Activated CD8-positive, alpha-beta memory T cell treated with anti-CD3 and anti-CD28 coated beads for 4 hours (primary cell): ENCODE measurements around the gene ATIC.
"Not testable (repeated sequence)": the region's sequence is repeated elsewhere in the genome, so short reads cannot be mapped to it uniquely, and the experiment has no call there.

Source experiments
- DNase-seq, 2 donors: peaks; one replicate each; pipeline ENCODE4 v3.0.0-alpha.2; 2020; ENCODE audit warnings: low read depth in 2 of 2

Gene ATIC

DNA sequence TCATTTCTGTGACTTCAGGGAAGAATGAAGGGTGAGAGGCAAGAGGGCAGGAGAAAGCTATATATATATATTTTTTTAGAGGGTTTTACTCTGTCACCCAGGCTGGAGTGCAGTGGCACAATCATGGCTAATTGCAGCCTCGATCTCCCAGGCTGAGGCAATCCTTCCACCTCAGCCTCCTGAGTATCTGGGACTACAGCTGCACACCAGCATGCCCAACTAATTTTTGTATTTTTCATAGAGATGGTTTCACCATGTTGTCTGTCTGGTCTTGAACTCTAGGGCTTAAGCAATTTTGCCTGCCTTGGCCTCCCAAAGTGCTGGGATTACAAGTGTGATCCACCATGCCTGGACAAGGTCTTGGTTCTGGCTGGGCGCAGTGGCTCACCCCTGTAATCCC, 3.4 kb downstream of the ATIC start:
- no peak for DNase-seq

- no peak for DNase-seq
Observed at GRCh38 chr2:215316336-215316735, 4.5 kb downstream of the ATIC start.

DNA sequence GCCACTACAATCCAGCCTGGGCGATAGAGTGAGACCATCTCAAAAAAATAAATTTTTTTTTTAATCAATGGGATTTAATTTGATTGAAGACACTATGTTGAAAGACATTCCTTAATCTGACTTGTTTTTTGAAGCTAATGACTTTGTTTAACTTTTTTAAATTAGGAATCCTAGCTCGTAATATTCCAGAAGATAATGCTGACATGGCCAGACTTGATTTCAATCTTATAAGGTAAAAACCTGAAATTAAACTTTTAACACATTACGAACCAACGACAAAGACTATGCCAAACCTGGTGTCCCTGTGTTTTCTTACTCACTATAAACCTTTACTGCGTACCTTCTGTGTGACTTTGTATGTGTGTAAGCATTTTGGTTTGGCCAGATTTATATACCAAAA, 7.6 kb downstream of the ATIC start:
- no peak for DNase-seq

DNA sequence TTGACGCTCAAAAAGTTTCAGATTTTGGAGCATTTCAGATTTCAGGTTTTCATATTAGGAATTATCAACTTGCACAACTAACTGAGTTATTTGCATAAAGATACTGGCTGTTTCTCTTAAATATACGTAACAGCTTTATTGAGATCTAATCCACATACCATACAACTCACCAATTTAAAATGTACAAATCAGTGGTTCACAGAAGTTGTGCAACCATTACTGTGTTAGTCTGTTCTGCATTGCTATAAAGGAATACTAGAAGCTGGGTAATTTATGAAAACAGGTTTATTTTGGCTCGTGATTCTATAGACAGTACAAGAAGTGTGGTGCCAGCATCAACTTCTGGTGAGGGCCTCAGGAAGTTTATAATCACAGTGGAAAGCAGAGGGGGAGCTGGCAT, 8.2 kb downstream of the ATIC start:
- no peak for DNase-seq

DNA sequence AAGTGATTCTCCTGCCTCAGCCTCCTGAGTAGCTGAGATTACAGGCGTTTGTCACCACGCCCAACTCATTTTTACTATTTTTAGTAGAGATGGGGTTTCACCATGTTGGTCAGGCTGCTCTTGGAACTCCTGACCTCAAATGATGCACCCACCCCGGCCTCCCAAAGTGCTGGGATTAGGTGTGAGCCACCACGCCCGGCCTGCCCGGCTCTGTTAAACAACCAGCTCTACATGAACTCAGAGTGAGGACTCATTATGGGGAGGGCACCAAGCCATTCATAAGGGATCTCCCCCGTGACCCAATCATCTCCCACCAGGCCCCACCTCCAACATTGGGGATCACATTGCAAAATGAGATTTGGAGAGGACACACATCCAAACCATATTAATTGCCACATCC, 8.8 kb downstream of the ATIC start:
- no peak for DNase-seq

GRCh38 chr2:215324811-215325210, 13.0 kb downstream of the ATIC start:
- no peak for DNase-seq

GRCh38 chr2:215328066-215328465, 16.2 kb downstream of the ATIC start:
- no peak for DNase-seq

DNA sequence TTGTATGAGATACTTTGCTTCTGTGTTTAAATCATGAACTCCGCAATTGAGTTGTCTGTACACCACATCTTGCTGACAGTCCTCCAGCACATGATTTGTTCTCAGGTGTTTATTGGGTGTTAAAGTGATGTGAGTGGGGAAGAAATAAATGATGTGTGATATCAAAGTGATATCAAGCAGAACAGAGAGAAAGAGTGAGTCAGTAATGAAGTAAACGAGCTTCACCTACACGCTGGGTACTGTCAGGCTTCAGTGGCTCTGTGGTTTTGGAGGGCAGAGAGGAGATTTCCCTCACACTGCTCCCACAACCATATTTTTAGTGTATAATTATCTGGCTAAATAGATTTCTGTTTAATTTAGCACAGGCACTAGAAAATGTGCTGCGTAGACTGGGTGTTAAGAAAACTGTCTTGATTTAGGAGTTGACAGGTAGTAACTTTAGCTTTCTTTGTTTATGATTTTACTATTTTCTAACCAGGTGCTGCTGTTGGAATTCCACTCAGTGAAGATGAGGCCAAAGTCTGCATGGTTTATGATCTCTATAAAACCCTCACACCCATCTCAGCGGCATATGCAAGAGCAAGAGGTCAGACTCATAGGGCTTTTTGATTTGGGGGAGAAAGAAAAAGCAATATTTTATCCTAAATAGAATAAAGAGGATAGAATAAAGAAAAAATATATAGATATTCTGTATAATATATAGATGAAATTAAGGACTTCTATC, 21.2 kb downstream of the ATIC start:
- DNase-seq = no peak

- no peak for DNase-seq
Observed at GRCh38 chr2:215338883-215339679, 27.2 kb downstream of the ATIC start.

- no peak for DNase-seq
Observed at GRCh38 chr2:215347878-215348277, 36.0 kb downstream of the ATIC start.

GRCh38 chr2:215352602-215353001, 40.7 kb downstream of the ATIC start:
- DNase-seq = no peak

GRCh38 chr2:215354771-215355695, 43.2 kb downstream of the ATIC start:
- no peak for DNase-seq

DNA sequence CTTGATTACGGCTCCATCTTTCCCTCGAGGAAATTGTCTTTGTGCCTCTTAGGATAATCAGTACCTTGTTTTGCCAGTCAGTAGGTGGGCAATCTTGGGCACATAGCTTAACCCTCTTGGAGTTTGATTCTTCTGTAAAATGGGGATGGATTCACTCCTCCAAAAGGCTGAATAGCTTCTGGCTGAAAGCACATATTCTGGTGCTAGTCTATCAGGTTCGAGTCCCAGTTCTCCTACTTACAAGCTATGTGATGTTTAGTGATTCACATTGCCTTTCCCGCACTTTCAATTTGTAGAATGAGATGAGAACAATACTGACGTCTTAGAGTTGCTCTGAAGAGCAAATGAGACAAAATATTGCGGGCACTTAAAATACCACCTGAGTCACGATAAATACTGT, 43.9 kb downstream of the ATIC start:
- no peak for DNase-seq

GRCh38 chr2:215356334-215356947, 44.6 kb downstream of the ATIC start:
- no peak for DNase-seq

- DNase-seq = no peak
Observed at GRCh38 chr2:215356948-215357461, 45.1 kb downstream of the ATIC start.

GRCh38 chr2:215357660-215358059, 45.8 kb downstream of the ATIC start:
- no peak for DNase-seq

DNA sequence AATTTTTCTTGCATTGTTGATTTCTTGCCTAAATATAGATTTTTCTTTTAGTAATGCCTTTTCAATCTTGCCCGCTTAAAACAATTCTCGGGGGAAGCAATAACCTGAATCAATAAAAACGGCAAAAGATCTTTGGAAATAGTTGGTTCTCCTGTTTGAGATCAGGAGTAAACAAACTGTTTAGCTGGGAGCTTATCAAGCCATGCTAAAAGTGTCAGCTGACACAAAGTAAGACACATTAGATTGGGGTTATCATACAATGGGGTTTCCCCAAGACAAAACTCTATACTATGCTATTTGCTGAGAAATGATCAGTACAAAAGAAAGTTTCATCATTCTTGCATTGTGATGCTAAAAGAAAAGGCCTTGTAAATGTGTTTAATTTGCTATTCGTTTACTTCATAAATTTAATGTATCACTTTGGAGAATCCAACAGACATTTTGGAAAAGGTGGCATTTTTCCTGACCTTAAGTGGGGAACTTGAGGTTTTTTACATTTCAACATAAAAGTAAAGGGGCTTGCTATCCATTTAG, 46.5 kb downstream of the ATIC start:
- no peak for DNase-seq

DNA sequence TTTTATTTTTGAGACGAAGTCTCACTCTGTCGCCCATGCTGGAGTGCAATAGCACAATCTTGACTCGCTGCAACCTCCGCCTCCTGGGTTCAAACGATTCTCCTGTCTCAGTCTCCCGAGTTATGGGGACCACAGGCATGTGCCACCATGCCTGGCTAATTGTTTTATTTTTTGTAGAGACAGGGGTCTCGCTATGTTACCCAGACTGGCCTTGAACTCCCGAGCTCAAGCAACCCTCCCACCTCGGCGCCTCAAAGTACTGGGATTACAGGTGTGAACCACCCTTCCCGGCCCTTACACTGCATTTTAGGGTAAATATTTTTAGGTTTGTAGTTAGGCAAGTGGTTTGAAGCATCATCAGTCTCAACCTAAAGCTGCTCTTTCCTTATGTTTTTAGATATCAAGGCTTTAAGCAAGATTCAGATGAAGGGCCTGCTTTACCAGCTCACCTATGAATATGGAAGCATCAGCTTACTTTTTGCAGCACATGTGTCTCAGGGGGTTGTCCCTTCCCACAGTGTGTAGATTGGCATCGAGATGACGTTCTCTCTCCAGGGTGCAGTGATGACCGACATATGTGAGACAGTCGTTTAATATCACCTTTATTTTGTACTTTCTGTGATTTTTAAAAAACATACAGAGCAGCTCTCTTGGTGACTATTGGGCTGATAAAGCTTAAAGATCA, 47.2 kb downstream of the ATIC start:
- DNase-seq = no peak

DNA sequence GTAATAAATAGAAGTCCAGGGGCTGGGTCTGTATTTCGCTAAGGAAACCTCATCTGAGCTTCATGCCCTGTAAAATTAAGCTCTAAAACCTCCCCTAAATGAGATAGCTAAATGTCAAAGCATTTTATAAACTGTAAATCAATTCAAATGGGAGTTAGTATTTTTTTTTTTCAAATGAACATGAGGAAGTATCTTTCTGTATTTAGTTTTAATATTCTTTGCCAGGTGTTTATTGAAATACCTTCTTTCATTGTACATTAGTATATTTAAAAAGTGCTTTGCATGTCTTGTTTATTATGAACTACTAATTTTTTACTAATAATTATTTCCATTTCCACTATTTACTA, 47.7 kb downstream of the ATIC start:
- DNase-seq = no peak

GRCh38 chr2:215360059-215360458, 48.2 kb downstream of the ATIC start:
- not testable (repeated sequence) for DNase-seq

DNA sequence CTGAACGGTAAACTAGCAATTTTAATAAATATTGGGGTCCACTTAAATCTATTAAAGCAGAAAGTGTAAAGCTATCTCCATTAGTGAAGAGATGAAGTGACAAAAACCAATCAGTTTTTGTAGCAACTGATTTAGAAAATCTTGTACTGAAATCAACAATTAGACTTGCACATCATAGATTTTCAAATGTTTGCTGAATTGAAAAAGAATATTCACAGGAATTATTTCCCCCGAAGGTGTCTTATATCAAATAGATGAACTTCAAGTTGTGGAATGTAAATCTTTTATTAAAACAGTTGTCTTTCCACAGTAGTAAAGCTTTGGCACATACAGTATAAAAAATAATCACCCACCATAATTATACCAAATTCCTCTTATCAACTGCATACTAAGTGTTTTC, 48.7 kb downstream of the ATIC start:
- DNase-seq = no peak
